HEK293T (cell line): ENCODE results near the gene TRPM5.

Experiments used
- FOXK2 ChIP-seq: fragments of 450-650 bp; IDR thresholded peaks from 2 replicates; pipeline ENCODE4 v1.6.1; 2016; ENCODE audit warnings: mild to moderate bottlenecking
- FOXM1 ChIP-seq: fragments of 450-650 bp; IDR thresholded peaks from 2 replicates; pipeline ENCODE4 v1.6.1; 2017; ENCODE audit warnings: mild to moderate bottlenecking, borderline replicate concordance
- L3MBTL2 ChIP-seq: fragments of 450-650 bp; conservative IDR thresholded peaks from 2 replicates; pipeline ENCODE4 v1.6.1; 2016; ENCODE audit warnings: mild to moderate bottlenecking
- NFRKB ChIP-seq: fragments of 450-650 bp; IDR thresholded peaks from 2 replicates; pipeline ENCODE4 v1.6.1; 2016; ENCODE audit warnings: mild to moderate bottlenecking, moderate library complexity
- SP1 ChIP-seq: fragments of 450-650 bp; IDR thresholded peaks from 2 replicates; pipeline ENCODE4 v1.6.1; 2017
- SUZ12 ChIP-seq: fragments of 450-650 bp; IDR thresholded peaks from 2 replicates; pipeline ENCODE4 v1.6.1; 2016; ENCODE audit warnings: mild to moderate bottlenecking

- TF ChIP-seq SUZ12 (no peak), NFRKB (no peak), FOXK2 (no peak), L3MBTL2 (no peak), SP1 (no peak), FOXM1 (no peak)
These were observed 15.7 kb upstream of the TRPM5 start for GRCh38 chr11:2459796-2460531.
